ENCODE measurements around the gene TACR2.

TACR2 gene

GRCh38 chr10:69400936-69401335, 15.8 kb downstream of the TACR2 start:
- no peak for DNase-seq

- DNase-seq = no peak
Observed at GRCh38 chr10:69398466-69398865, 18.3 kb downstream of the TACR2 start.

GRCh38 chr10:69397972-69398371, 18.7 kb downstream of the TACR2 start:
- DNase-seq = no peak

- DNase-seq = no peak
Observed at GRCh38 chr10:69394020-69394419, 22.7 kb downstream of the TACR2 start.

- peak; percentile 51 to 83 (median 71) for DNase-seq
Observed at GRCh38 chr10:69392481-69393000, 24.2 kb downstream of the TACR2 start.

GRCh38 chr10:69391158-69391557, 25.6 kb downstream of the TACR2 start:
- DNase-seq = no peak

GRCh38 chr10:69389827-69390490, 26.8 kb downstream of the TACR2 start:
- no peak for DNase-seq

GRCh38 chr10:69388488-69388887, 28.2 kb downstream of the TACR2 start:
- no peak for DNase-seq

- DNase-seq = no peak
Observed at GRCh38 chr10:69387500-69387899, 29.2 kb downstream of the TACR2 start.

GRCh38 chr10:69385454-69386350, 31.0 kb downstream of the TACR2 start:
- DNase-seq = no peak

- no peak for DNase-seq
Observed at GRCh38 chr10:69384320-69384719, 32.4 kb downstream of the TACR2 start.

- no peak for DNase-seq
Observed at GRCh38 chr10:69383558-69383957, 33.2 kb downstream of the TACR2 start.

- DNase-seq = no peak
Observed at GRCh38 chr10:69382382-69383117, 34.2 kb downstream of the TACR2 start.

- no peak for DNase-seq
Observed at GRCh38 chr10:69379800-69380199, 36.9 kb downstream of the TACR2 start.

GRCh38 chr10:69377933-69378332, 38.8 kb downstream of the TACR2 start:
- no peak for DNase-seq

GRCh38 chr10:69377191-69377590, 39.5 kb downstream of the TACR2 start:
- no peak for DNase-seq

- no peak for DNase-seq
Observed at GRCh38 chr10:69376662-69377061, 40.1 kb downstream of the TACR2 start.

- no peak for DNase-seq
Observed at GRCh38 chr10:69375307-69376151, 41.2 kb downstream of the TACR2 start.

- no peak for DNase-seq
Observed at GRCh38 chr10:69374931-69375306, 41.8 kb downstream of the TACR2 start.

GRCh38 chr10:69374242-69374641, 42.5 kb downstream of the TACR2 start:
- DNase-seq = no peak

GRCh38 chr10:69372126-69372980, 44.4 kb downstream of the TACR2 start:
- DNase-seq = no peak
